ENCODE data around the gene RASSF7. TPM values are rescaled to one million over a fixed set of nuclear protein-coding genes. Genes with fewer than 3 reads are reported as not detected.

RASSF7 gene
- total RNA-seq, 1 experiment from 2014 or later: 124 TPM

GRCh38 chr11:613369-613968 lies 52.7 kb downstream of the RASSF7 start:
- in situ Hi-C loops (cut with HindIII; ENCODE audit: low pct_unique_long_range_greater_than_20kb, low sequenced_read_pairs): no loop called here
- peak; percentile 29 for DNase-seq (ENCODE audit: low read depth)

Other genes starting within 250 kb of the RASSF7 start
- gene IFITM1, start 246.9 kb upstream of the RASSF7 start, total RNA-seq (2014; rRNA removed; shearing (Covaris generic); ENCODE audit: low replicate concordance): 2.0 and 10.3 TPM in 2 replicates
- gene IFITM3, start 240.1 kb upstream of the RASSF7 start, total RNA-seq (2014; rRNA removed; shearing (Covaris generic); ENCODE audit: low replicate concordance): 6.2 and 23.7 TPM in 2 replicates
- 23.9 and 61.5 TPM in 2 replicates for gene B4GALNT4, start 191.5 kb upstream of the RASSF7 start, total RNA-seq (2014; rRNA removed; shearing (Covaris generic); ENCODE audit: low replicate concordance)
- gene PKP3, start 166.8 kb upstream of the RASSF7 start, total RNA-seq (2014; rRNA removed; shearing (Covaris generic); ENCODE audit: low replicate concordance): 70.7 and 103 TPM in 2 replicates
- gene SIGIRR, start 146.0 kb upstream of the RASSF7 start, total RNA-seq (2014; rRNA removed; shearing (Covaris generic); ENCODE audit: low replicate concordance): 66.9 and 103 TPM in 2 replicates
- not detected in 2 replicates for gene ANO9, start 119.0 kb upstream of the RASSF7 start, total RNA-seq (2014; rRNA removed; shearing (Covaris generic); ENCODE audit: low replicate concordance)
- 36.9 and 50.2 TPM in 2 replicates for gene PTDSS2, start 110.7 kb upstream of the RASSF7 start, total RNA-seq (2014; rRNA removed; shearing (Covaris generic); ENCODE audit: low replicate concordance)
- 271 and 316 TPM in 2 replicates for gene RNH1, start 53.7 kb upstream of the RASSF7 start, total RNA-seq (2014; rRNA removed; shearing (Covaris generic); ENCODE audit: low replicate concordance)
- 43.8 and 120 TPM in 2 replicates for gene HRAS, start 25.4 kb upstream of the RASSF7 start, total RNA-seq (2014; rRNA removed; shearing (Covaris generic); ENCODE audit: low replicate concordance)
- 2.0 and 3.4 TPM in 2 replicates for gene LRRC56, start 23.4 kb upstream of the RASSF7 start, total RNA-seq (2014; rRNA removed; shearing (Covaris generic); ENCODE audit: low replicate concordance)
- gene LMNTD2, start 232 bp upstream of the RASSF7 start, total RNA-seq (2014; rRNA removed; shearing (Covaris generic); ENCODE audit: low replicate concordance): 6.7 and 18.4 TPM in 2 replicates
- gene PHRF1, start 15.5 kb downstream of the RASSF7 start, total RNA-seq (2014; rRNA removed; shearing (Covaris generic); ENCODE audit: low replicate concordance): 36.5 and 42.6 TPM in 2 replicates
- gene IRF7, start 55.0 kb downstream of the RASSF7 start, total RNA-seq (2014; rRNA removed; shearing (Covaris generic); ENCODE audit: low replicate concordance): 12.5 and 23.2 TPM in 2 replicates
- gene CDHR5, start 64.0 kb downstream of the RASSF7 start, total RNA-seq (2014; rRNA removed; shearing (Covaris generic); ENCODE audit: low replicate concordance): not detected in 2 replicates
- not detected in 2 replicates for gene SCT, start 66.2 kb downstream of the RASSF7 start, total RNA-seq (2014; rRNA removed; shearing (Covaris generic); ENCODE audit: low replicate concordance)
- not detected in 2 replicates for gene DRD4, start 76.3 kb downstream of the RASSF7 start, total RNA-seq (2014; rRNA removed; shearing (Covaris generic); ENCODE audit: low replicate concordance)
- 37.8 and 52.4 TPM in 2 replicates for gene DEAF1, start 134.3 kb downstream of the RASSF7 start, total RNA-seq (2014; rRNA removed; shearing (Covaris generic); ENCODE audit: low replicate concordance)
- 6.3 and 15.6 TPM in 2 replicates for gene TMEM80, start 134.8 kb downstream of the RASSF7 start, total RNA-seq (2014; rRNA removed; shearing (Covaris generic); ENCODE audit: low replicate concordance)
- 264 and 273 TPM in 2 replicates for gene EPS8L2, start 145.3 kb downstream of the RASSF7 start, total RNA-seq (2014; rRNA removed; shearing (Covaris generic); ENCODE audit: low replicate concordance)
- gene TALDO1, start 186.5 kb downstream of the RASSF7 start, total RNA-seq (2014; rRNA removed; shearing (Covaris generic); ENCODE audit: low replicate concordance): 1,239 and 1,416 TPM in 2 replicates
- 27.5 and 45.0 TPM in 2 replicates for gene GATD1, start 216.5 kb downstream of the RASSF7 start, total RNA-seq (2014; rRNA removed; shearing (Covaris generic); ENCODE audit: low replicate concordance)
- gene CEND1, start 229.1 kb downstream of the RASSF7 start, total RNA-seq (2014; rRNA removed; shearing (Covaris generic); ENCODE audit: low replicate concordance): not detected in 2 replicates
- gene SLC25A22, start 237.3 kb downstream of the RASSF7 start, total RNA-seq (2014; rRNA removed; shearing (Covaris generic); ENCODE audit: low replicate concordance): 12.5 and 13.6 TPM in 2 replicates
- 16.7 and 36.1 TPM in 2 replicates for gene PIDD1, start 244.3 kb downstream of the RASSF7 start, total RNA-seq (2014; rRNA removed; shearing (Covaris generic); ENCODE audit: low replicate concordance)
- gene RPLP2, start 249.0 kb downstream of the RASSF7 start, total RNA-seq (2014; rRNA removed; shearing (Covaris generic); ENCODE audit: low replicate concordance): 302 and 318 TPM in 2 replicates